Colonic mucosa (tissue), 4 donors: ENCODE results near the gene SLC6A20. TPM values are rescaled to one million over a fixed set of nuclear protein-coding genes. Genes with fewer than 3 reads are reported as not detected.

Source experiments
- DNase-seq: peaks from one replicate; pipeline ENCODE4 v3.0.0-alpha.2; 2020
- H3K27ac ChIP-seq: fragments of 200-600 bp; one replicate; pipeline ENCODE4 v1.8.0; 2021
- H3K27me3 ChIP-seq: fragments of 200-600 bp; one replicate; pipeline ENCODE4 v1.8.0; 2021
- H3K36me3 ChIP-seq: fragments of 200-600 bp; one replicate; pipeline ENCODE4 v1.8.0; 2021
- H3K4me1 ChIP-seq: fragments of 200-600 bp; one replicate; pipeline ENCODE4 v1.8.0; 2021; ENCODE audit warnings: mild to moderate bottlenecking
- H3K4me3 ChIP-seq: fragments of 200-600 bp; one replicate; pipeline ENCODE4 v1.8.0; 2021
- H3K9ac ChIP-seq, 2 donors: one replicate each; pipeline ENCODE4 v1.7.0; 2013; ENCODE audit warnings: control low read depth in 2 of 2, low read depth in 2 of 2, low read length in 2 of 2
- H3K9me3 ChIP-seq: fragments of 200-600 bp; one replicate; pipeline ENCODE4 v1.8.0; 2021
- intact Hi-C: fragments of 100-400 bp; cut with DNase I; formaldehyde crosslinking; loops from one replicate; pipeline ENCODE4 v1.14.1; 2022
- total RNA-seq, 2 donors: library from RNA; stranded (reverse); fragmentation: NEBNext Ultra II Directional in 1 of 2; extraction: Animal tissue kit (Norgen Biotek cat#: 25700) in 1 of 2; gene quantifications; one replicate each; pipeline ENCODE4 v1.2.1, GENCODE V29; 2021
- TF ChIP-seq, protein P1 (sequence below): fragments of 200-600 bp; IDR thresholded peaks from one replicate; pipeline ENCODE4 v1.8.0; 2022; ENCODE audit warnings: antibody characterized with exemption, mild to moderate bottlenecking
- donor health status: healthy.
- donor health status: DM: no; HTN: no; CAD: no.
- donor health status: DM: no; HTN: no; CAD: no.

Gene SLC6A20
- total RNA-seq, 2 donors from 2014 or later: 4.2 to 4.4 TPM

DNA sequence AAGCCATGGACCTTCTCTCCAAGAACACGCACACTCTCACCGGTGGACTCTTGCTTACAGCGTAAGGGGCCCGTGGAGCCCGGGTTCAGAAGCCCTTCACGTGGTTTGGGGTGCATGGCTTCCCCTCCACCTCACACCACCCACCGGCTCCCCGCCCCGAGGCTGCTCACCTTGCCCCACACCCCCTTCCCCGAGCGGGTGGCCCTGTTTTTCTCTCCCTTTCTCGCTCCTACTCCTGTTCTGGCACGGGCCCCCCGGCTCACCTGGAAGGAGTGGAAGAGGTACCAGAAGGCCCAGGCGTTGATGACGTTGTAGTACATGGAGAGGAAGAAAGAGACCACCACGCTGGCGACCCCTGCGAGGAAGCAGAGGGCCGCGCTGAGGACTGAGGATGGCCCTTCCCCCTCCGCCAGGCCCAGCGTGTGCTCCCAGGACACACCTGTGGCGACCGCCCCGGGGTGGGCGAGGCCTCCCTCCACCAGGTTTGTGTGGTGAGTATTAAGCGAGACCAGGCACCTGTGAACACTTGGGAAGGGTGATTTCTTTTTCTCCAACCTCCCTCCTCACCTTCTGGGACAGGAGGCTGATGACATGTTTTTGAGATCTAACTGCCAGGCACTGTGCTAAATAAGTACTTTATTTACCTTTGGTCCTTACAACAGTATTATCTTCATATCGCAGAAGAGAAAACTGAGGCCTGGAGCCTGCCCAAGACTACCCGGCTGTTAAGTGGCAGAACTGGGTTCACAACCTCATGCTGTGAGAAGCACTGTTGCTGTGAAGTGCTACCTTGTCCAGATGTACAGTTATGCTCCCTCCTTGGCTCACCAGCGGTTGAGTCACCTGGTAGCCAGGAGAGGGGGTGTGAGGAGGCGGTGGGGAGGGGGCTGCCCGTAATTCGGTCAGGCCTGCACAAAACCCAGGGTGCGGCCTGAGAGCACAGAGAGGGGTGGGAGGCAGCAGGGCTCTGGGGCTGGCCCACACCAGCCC lies 16.3 kb downstream of the SLC6A20 start:
- TF ChIP-seq, protein P1, sequence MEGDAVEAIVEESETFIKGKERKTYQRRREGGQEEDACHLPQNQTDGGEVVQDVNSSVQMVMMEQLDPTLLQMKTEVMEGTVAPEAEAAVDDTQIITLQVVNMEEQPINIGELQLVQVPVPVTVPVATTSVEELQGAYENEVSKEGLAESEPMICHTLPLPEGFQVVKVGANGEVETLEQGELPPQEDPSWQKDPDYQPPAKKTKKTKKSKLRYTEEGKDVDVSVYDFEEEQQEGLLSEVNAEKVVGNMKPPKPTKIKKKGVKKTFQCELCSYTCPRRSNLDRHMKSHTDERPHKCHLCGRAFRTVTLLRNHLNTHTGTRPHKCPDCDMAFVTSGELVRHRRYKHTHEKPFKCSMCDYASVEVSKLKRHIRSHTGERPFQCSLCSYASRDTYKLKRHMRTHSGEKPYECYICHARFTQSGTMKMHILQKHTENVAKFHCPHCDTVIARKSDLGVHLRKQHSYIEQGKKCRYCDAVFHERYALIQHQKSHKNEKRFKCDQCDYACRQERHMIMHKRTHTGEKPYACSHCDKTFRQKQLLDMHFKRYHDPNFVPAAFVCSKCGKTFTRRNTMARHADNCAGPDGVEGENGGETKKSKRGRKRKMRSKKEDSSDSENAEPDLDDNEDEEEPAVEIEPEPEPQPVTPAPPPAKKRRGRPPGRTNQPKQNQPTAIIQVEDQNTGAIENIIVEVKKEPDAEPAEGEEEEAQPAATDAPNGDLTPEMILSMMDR: no peak
- Histone ChIP-seq H3K27ac (no peak overlapping the region), H3K9ac (no peak overlapping the region), H3K4me3 (no peak overlapping the region), H3K9me3 (no peaks in the 10 kb centered on the region), H3K27me3 (no peaks in the 10 kb centered on the region), H3K36me3 (no peaks in the 10 kb centered on the region), H3K4me1 (peaks cover 9% of the 10 kb centered on the region)
- intact Hi-C loops: no loop called here
- no peak for DNase-seq

DNA sequence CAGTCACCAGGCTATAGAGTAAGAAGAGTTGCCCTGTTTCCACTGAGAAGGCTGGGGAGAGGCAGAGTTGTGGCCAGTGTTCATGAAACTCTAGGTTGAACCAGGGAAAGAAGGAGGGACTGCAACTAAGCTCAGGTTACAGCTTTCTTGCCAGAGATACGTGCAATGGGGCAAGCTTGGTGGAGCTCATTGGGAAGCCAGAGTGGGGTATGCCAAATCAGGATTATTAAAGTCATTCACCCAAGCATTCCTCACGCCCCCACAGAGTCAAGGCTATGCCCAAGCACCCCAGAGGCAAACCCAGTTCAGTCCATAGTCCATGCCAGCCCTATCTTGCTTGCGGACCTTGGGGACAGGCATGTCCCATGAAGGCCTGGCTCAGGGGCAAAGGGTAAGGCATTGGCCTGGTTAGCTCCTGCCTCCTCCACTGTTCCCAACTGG lies 17.6 kb downstream of the SLC6A20 start:
- H3K4me3 ChIP-seq: no peak overlapping the region
- no peaks in the 10 kb centered on the region for H3K36me3 ChIP-seq
- TF ChIP-seq, protein P1: no peak
- H3K9me3 ChIP-seq: no peaks in the 10 kb centered on the region
- H3K27ac ChIP-seq: no peak overlapping the region
- intact Hi-C loops: no loop called here
- no peak overlapping the region for H3K9ac ChIP-seq
- no peak for DNase-seq
- H3K27me3 ChIP-seq: no peaks in the 10 kb centered on the region
- H3K4me1 ChIP-seq: peaks cover 11% of the 10 kb centered on the region

DNA sequence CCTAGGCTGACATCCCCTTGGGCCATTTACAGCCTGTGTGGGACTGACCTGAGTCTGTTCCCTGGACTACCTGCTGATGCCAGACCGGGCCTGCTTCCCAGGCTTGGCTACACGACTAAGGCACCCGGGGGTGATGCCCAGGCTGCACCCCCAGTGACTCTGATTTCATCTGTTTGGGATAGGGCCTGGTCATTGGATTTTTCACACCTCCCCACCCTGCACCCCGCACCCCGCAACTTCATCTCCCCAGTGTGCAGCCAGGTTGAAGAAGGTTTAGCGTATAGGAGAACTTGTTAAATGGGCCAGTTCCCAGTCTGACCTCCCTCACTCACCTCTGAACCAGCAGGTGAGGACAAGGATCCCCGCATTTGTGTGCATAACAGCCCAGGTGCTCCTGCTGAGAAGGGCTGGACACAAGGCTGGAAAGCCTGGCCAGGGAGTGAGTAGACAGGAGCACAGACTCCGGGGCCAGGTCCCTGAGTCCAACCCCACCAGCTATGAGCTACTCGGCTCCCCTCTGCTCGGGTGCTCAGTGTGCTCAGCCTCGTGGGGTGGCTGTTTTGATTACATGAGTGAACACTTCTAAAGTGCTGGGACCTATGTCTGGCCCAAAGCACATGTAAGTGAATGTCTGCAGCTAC lies 18.5 kb downstream of the SLC6A20 start:
- Histone ChIP-seq H3K9me3 (no peaks in the 10 kb centered on the region), H3K9ac (no peak overlapping the region), H3K36me3 (no peaks in the 10 kb centered on the region), H3K27ac (no peak overlapping the region), H3K4me1 (peaks cover 11% of the 10 kb centered on the region), H3K4me3 (no peak overlapping the region), H3K27me3 (no peaks in the 10 kb centered on the region)
- intact Hi-C loops: no loop called here
- TF ChIP-seq, protein P1: no peak
- DNase-seq: no peak

DNA sequence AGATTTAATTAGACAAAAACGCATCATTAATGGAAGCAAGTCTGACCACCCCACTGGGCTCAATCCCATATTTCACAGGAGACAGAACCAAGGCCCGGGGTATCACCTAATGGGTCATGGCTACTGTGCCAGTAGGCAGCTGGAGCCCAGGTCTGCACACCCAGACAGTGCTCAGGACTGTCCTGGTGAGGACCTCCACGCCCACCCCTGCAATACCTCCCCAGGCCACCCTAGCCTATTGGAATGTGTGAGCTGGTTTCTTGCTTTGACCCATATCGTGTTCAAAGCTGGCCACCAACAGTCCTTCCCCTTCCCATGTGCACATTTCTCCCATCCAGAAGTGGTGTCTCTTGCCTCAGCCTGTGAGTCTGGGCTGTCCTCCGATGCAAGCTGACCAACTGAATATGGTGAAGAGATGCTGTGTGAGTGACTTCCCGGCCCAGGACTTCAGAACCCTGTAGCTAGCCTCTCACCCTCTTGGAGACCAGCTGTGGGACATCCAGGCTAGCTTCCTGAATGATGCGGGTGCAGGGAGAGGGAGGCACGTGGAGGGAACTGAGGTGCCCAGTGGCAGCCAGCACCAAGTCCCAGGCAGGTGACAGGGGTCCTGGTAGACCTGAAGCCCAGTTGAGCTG lies 19.1 kb downstream of the SLC6A20 start:
- H3K36me3 ChIP-seq: no peaks in the 10 kb centered on the region
- H3K27me3 ChIP-seq: no peaks in the 10 kb centered on the region
- no peak for DNase-seq
- peaks cover 11% of the 10 kb centered on the region for H3K4me1 ChIP-seq
- H3K27ac ChIP-seq: no peak overlapping the region
- H3K4me3 ChIP-seq: no peak overlapping the region
- no peaks in the 10 kb centered on the region for H3K9me3 ChIP-seq
- intact Hi-C loops: no loop called here
- no peak overlapping the region for H3K9ac ChIP-seq
- TF ChIP-seq, protein P1: no peak

DNA sequence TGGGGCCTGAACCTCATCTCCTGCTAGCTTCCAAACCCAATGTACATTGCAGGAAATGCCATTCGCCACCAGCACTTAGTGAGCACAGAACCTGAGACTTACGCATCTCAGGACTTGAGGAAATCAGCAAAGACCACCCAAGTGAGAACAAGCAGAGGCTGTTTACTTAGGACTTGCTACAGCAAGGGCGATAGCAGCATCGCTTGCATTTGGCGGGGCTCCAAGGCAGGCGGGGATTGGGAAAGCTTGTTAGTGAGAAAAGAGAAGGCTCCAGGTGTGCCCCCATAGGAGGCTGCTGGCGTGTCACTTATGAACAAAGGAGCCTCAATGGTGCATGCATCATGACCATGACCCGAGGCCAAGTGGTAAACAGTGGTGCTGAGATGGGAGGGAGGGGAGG lies 19.7 kb downstream of the SLC6A20 start:
- no peaks in the 10 kb centered on the region for H3K9me3 ChIP-seq
- no peak overlapping the region for H3K27ac ChIP-seq
- H3K4me3 ChIP-seq: no peak overlapping the region
- H3K36me3 ChIP-seq: no peaks in the 10 kb centered on the region
- TF ChIP-seq, protein P1: no peak
- peaks cover 11% of the 10 kb centered on the region for H3K4me1 ChIP-seq
- intact Hi-C loops: no loop called here
- DNase-seq: peak; percentile 68
- no peaks in the 10 kb centered on the region for H3K27me3 ChIP-seq
- H3K9ac ChIP-seq: no peak overlapping the region
